HEK293 (cell line): ENCODE results near the gene ZNF695.

Experiments
- CTCF ChIP-seq: fragments of 450-650 bp; formaldehyde crosslinking; IDR thresholded peaks from 2 replicates; pipeline ENCODE4 v1.5.1; 2016; ENCODE audit warnings: missing biosample characterization, missing genetic modification characterization
- REST ChIP-seq: fragments of 450-650 bp; formaldehyde crosslinking; IDR thresholded peaks from 2 replicates; pipeline ENCODE4 v1.5.1; 2016; ENCODE audit warnings: missing biosample characterization, missing genetic modification characterization
- SP2 ChIP-seq: fragments of 450-650 bp; formaldehyde crosslinking; IDR thresholded peaks from 2 replicates; pipeline ENCODE4 v1.5.1; 2016; ENCODE audit warnings: missing biosample characterization, missing genetic modification characterization
- YY1 ChIP-seq: fragments of 450-650 bp; formaldehyde crosslinking; IDR thresholded peaks from 2 replicates; pipeline ENCODE4 v1.5.1; 2018; ENCODE audit warnings: missing biosample characterization, missing genetic modification characterization
- ZNF214 ChIP-seq: fragments of 450-650 bp; formaldehyde crosslinking; IDR thresholded peaks from 2 replicates; pipeline ENCODE4 v1.5.1; 2017; ENCODE audit warnings: missing biosample characterization, mild to moderate bottlenecking, missing genetic modification characterization, borderline replicate concordance

- TF ChIP-seq CTCF: no peak
- TF ChIP-seq ZNF214: no peak
- no peak for TF ChIP-seq SP2 (tag by site-specific recombination)
- TF ChIP-seq REST: no peak
- no peak for TF ChIP-seq YY1
These were observed 48.2 kb upstream of the ZNF695 start for GRCh38 chr1:247056071-247056470.
